AG04450 (cell line): Measurements from ENCODE around the gene KCTD3. TPM values are rescaled to one million over a fixed set of nuclear protein-coding genes. Genes with fewer than 3 reads are reported as not detected.

Experiments
- CTCF ChIA-PET: fragments of 300-600, 350-600 bp; formaldehyde crosslinking; extraction: SDS; loops from one replicate; lab custom pipeline; 2022; ENCODE audit warnings: antibody characterized with exemption, inconsistent platforms; lab: Charles Lee
- POLR2A ChIA-PET: fragments of 350-600 bp; formaldehyde crosslinking; extraction: SDS; loops from one replicate; lab custom pipeline; 2021; ENCODE audit warnings: antibody characterized with exemption, inconsistent platforms; lab: Yijun Ruan, JAX
- DNase-seq: peaks from one replicate; pipeline ENCODE4 v3.0.0-alpha.2; 2011; ENCODE audit warnings: low read depth, low spot score
- H3K27ac ChIP-seq: one replicate; pipeline ENCODE4 v1.5.1; 2012; ENCODE audit warnings: low read depth, low read length, control low read depth
- H3K27me3 ChIP-seq: one replicate; pipeline ENCODE4 v1.6.0; 2012; ENCODE audit warnings: low read length; ENCODE audit not compliant: control insufficient read depth, insufficient read depth
- H3K4me3 ChIP-seq: 2 replicates; pipeline ENCODE4 v1.5.1; 2011; ENCODE audit warnings: mild to moderate bottlenecking, low read depth, low read length, control low read depth
- H3K9me3 ChIP-seq: 2 replicates; pipeline ENCODE4 v1.5.1; 2012; ENCODE audit warnings: low read length; ENCODE audit not compliant: control insufficient read depth, insufficient read depth
- CTCF ChIP-seq: IDR thresholded peaks from 2 replicates; pipeline ENCODE4 v1.5.1; 2011; ENCODE audit warnings: low read depth, low read length, control low read depth, inconsistent platforms
- polyA plus RNA-seq: library from polyadenylated mRNA; depleted of rRNA; stranded (reverse); fragments of >200 nt; gene quantifications from 2 replicates; pipeline ENCODE4 v1.2.3, GENCODE V29; 2011

Gene KCTD3
- polyA plus RNA-seq, 1 experiment: 85.0 TPM

GRCh38 chr1:215608646-215609045 lies 41.5 kb downstream of the KCTD3 start:
- H3K4me3 ChIP-seq: no peak overlapping the region
- ChIA-PET CTCF (interaction anchor here (0.5 to 1.1 kb wide), 3 partner anchors 11 to 166 kb away, joined by 3 read pairs; no protein-coding TSS in a partner anchor), POLR2A (no interaction called here)
- H3K27ac ChIP-seq: no peak overlapping the region
- TF ChIP-seq CTCF: no peak
- DNase-seq: no peak
- H3K9me3 ChIP-seq: no peaks in the 10 kb centered on the region
- H3K27me3 ChIP-seq: no peaks in the 10 kb centered on the region

DNA sequence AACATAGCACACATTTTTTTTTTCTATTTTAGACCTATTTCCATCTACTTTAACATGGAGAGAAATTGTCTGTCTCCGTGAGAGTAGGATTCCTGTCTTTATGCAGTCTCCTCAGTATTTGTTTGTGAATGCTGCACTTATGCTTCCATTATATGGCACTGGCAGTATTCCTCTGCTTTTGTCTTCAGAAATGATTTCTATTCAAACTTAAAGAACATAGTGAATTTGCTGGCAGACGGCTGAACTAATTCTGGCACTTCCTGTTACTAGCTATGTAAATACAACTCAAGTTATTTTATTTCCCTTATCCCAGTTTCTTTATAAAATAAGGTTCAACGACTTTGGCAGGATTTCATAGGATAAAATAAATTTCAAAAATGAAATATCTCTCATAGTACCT lies 45.3 kb downstream of the KCTD3 start:
- POLR2A ChIA-PET: no interaction called here

GRCh38 chr1:215617979-215618378 lies 50.9 kb downstream of the KCTD3 start:
- CTCF ChIA-PET: interaction anchor here (0.6 to 2.6 kb wide), 3 partner anchors 11 to 864 kb away, joined by 3 to 10 read pairs (median 3); no protein-coding TSS in a partner anchor
- DNase-seq: no peak
- POLR2A ChIA-PET: no interaction called here
- Histone ChIP-seq H3K4me3 (no peak overlapping the region), H3K27me3 (no peaks in the 10 kb centered on the region), H3K27ac (no peak overlapping the region), H3K9me3 (no peaks in the 10 kb centered on the region)
- TF ChIP-seq CTCF: no peak

More for the DNA sequence above, 45.3 kb downstream of the KCTD3 start:
- CTCF ChIA-PET: interaction anchor here (1.2 kb wide), 1 partner anchor 609 kb away, joined by 3 read pairs; no protein-coding TSS in a partner anchor
- H3K27ac ChIP-seq: no peak overlapping the region
- no peak overlapping the region for H3K4me3 ChIP-seq
- H3K9me3 ChIP-seq: no peaks in the 10 kb centered on the region
- no peak for DNase-seq
- TF ChIP-seq CTCF: no peak
- H3K27me3 ChIP-seq: no peaks in the 10 kb centered on the region

DNA sequence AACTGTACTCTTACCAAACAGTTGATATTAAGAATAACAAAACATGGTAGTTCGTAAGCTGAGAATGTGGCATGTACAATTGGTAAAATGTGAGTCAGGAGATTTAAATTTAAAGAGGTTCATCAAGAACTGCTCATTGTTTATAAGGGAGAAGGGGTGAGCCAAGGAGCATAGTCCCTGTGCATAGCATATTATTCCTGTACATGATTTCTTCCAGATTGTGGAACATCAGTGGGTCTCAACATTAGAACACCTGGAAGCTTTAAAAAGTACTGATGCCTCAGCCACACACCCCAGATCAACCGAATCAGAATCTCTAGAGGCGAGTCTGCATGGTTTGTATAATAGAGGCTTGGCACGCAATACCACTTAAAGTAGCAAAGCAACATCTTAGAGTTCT lies 56.1 kb downstream of the KCTD3 start:
- CTCF ChIA-PET: interaction anchor here (2.1 kb wide), 1 partner anchor 17 kb away, joined by 8 read pairs; no protein-coding TSS in a partner anchor
- no peak overlapping the region for H3K27ac ChIP-seq

More for the DNA sequence above, 56.1 kb downstream of the KCTD3 start:
- Histone ChIP-seq H3K27me3 (no peaks in the 10 kb centered on the region), H3K4me3 (no peak overlapping the region), H3K9me3 (no peaks in the 10 kb centered on the region)
- POLR2A ChIA-PET: no interaction called here
- no peak for TF ChIP-seq CTCF
- DNase-seq: no peak
